GM10248 (cell line): Measurements from ENCODE around the gene HOXB5.
A peak's percentile ranks its signal among the peaks of the same experiment; 100 is the strongest.

Experiments used
- CTCF ChIA-PET: fragments of 300-600 bp; sonication (Branson Sonifier 250); formaldehyde crosslinking; extraction: SDS; loops from one replicate; lab custom pipeline; 2021; ENCODE audit warnings: antibody characterized with exemption; lab: Yijun Ruan, JAX
- POLR2A ChIA-PET: fragments of 350-650 bp; sonication (Branson Sonifier 250); formaldehyde crosslinking; extraction: SDS; loops from one replicate; lab custom pipeline; 2020; ENCODE audit warnings: antibody characterized with exemption; lab: Yijun Ruan, JAX
- DNase-seq: peaks from one replicate; pipeline ENCODE4 v3.0.0; 2012; ENCODE audit errors: extremely low spot score
- TF ChIP-seq, protein P1 (sequence below): IDR thresholded peaks from 2 replicates; pipeline ENCODE4 v1.5.1; 2012; ENCODE audit warnings: mild to moderate bottlenecking, low read depth; ENCODE audit errors: extremely low read depth, missing control alignments, control extremely low read depth

The HOXB5 gene

DNA sequence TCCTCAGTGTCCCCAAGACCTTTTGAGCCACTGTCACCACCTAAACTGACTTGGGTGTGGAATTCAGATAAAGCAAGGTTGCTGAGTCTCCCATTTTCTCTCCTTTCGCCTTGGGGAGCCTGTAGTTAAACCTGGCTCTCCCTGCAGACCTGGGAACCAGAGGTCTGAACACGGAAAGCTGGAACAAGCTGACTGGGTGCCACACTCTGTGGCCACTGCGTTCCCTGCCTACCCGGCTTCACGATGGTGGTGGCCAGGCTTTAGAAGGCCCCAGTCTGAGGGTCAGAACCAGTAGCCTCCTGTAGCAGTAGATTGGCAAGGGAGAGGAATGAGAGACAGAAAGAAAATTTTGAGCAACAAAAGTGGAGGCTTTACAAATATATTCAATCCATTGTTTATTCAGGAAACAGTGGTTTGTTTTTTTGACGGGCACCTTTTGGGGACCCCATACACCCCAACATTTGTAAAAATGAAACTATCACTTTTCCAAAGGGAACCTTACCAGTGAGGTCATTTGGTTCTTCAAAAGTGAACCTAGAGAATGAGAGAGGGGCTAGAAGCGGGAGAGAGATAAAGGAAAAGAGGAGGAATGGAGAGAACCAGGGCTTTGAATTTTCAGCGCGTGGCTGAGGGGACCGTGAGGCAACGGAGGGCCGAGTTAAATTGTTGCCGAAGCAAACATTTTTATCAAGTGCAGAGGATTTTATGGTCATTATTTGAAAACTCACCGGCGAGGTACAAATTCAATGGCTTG lies 23.3 kb upstream of the HOXB5 start:
- CTCF ChIA-PET: interaction anchor here (0.9 to 4.6 kb wide), 15 partner anchors 9 to 599 kb away, joined by 3 to 31 read pairs (median 5); partner anchors contain the start of genes HOXB5 and HOXB9
- TF ChIP-seq, protein P1, sequence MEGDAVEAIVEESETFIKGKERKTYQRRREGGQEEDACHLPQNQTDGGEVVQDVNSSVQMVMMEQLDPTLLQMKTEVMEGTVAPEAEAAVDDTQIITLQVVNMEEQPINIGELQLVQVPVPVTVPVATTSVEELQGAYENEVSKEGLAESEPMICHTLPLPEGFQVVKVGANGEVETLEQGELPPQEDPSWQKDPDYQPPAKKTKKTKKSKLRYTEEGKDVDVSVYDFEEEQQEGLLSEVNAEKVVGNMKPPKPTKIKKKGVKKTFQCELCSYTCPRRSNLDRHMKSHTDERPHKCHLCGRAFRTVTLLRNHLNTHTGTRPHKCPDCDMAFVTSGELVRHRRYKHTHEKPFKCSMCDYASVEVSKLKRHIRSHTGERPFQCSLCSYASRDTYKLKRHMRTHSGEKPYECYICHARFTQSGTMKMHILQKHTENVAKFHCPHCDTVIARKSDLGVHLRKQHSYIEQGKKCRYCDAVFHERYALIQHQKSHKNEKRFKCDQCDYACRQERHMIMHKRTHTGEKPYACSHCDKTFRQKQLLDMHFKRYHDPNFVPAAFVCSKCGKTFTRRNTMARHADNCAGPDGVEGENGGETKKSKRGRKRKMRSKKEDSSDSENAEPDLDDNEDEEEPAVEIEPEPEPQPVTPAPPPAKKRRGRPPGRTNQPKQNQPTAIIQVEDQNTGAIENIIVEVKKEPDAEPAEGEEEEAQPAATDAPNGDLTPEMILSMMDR: no peak
- no peak for DNase-seq
- POLR2A ChIA-PET: interaction anchor here (0.6 kb wide), 1 partner anchor 503 kb away, joined by 3 read pairs; no protein-coding TSS in a partner anchor

DNA sequence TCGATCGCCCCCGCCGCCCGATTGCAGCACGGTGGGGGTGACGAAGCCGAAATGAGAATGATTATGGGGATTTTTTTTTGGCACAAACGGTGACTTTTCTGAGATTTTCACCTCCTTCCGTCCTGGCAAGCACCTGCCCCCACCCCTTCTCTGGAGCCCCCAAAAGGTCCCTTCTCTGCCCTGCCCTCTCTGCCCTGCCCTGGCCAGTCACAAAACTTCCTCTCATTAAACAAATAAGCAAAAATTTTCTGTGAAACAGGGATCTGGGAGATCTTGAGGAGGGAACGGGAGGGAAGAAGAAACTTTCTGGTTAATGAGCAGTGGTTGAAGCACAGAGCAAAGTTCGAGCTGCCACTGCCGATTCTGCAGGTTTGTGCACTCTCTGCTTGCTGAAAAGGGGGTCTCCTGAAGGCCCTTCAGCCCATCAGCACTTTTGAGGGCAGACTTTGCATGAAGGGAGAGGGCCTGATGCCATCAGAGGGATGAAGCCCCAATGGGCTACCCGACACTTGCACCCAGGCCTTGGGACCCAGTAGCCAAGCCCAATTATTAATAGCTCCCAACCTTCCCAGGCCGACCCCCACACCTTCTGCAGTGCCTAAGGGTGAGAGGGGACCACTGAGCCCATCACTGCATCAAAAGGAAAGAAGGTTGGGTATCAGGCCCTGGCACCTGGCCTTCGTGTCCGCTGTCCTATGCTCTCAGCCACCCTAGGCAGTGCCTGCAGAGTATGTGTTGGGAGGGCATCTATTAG lies 22.6 kb upstream of the HOXB5 start:
- DNase-seq: no peak

DNA sequence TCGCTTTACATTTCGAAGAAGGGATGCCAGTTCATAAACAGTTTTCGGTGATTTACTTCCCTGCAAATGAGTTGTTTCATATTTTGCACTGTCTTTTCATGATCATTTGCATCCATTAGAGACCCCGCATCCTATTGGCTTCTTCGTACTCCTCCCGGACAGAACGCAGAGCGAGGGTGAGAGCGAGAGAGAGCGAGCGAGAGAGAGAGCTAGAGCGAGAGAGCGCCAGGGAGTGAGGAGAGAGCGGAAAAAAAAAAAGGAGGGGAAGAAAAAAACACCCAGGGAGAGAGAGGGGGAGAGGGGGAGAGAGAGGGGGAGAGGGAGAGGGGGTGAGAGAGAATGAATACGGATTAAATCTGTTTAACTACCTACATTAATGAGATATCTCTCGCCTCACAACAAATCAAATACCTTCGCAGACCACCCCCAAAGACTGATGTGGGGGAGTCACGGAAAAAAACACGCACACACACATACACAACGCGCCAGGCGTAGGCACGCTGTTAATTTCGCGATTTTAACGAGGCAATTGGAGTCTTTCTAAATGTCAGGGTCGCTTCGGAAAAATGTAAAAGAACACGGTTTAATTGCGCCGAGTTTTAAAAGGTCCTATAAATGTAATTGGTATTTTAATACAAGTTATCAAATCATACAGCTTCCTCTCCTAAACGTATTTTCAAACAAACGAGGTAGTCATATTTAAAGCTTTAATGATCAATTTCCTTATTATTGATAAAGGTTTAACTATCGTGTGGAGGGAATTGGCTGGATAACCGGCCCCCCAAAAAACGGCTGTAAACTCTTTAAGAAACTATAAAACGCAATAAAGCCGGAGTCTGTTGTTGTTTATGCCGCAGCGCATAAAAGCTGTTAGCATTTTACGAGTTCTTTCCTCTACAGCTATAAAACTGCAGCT lies 21.7 kb upstream of the HOXB5 start, which contains the start of gene HOXB8:
TSS of gene HOXB8 (minus strand) at position 246 of the 916 bp plus-strand sequence. CDS start 588 bp downstream, outside the sequence.
- CTCF ChIA-PET: interaction anchor here (0.8 to 4.6 kb wide), 10 partner anchors 11 to 645 kb away, joined by 3 to 31 read pairs (median 4); partner anchors contain the start of genes HOXB5 and HOXB9
- TF ChIP-seq, protein P1: no peak
- POLR2A ChIA-PET: no interaction called here
- DNase-seq: no peak

More for the DNA sequence above, 22.6 kb upstream of the HOXB5 start:
- TF ChIP-seq, protein P1: no peak
- CTCF ChIA-PET: interaction anchor here (1.2 to 4.6 kb wide), 4 partner anchors 10 to 590 kb away, joined by 4 to 31 read pairs (median 10); partner anchors contain the start of genes HOXB5 and HOXB9
- POLR2A ChIA-PET: no interaction called here

DNA sequence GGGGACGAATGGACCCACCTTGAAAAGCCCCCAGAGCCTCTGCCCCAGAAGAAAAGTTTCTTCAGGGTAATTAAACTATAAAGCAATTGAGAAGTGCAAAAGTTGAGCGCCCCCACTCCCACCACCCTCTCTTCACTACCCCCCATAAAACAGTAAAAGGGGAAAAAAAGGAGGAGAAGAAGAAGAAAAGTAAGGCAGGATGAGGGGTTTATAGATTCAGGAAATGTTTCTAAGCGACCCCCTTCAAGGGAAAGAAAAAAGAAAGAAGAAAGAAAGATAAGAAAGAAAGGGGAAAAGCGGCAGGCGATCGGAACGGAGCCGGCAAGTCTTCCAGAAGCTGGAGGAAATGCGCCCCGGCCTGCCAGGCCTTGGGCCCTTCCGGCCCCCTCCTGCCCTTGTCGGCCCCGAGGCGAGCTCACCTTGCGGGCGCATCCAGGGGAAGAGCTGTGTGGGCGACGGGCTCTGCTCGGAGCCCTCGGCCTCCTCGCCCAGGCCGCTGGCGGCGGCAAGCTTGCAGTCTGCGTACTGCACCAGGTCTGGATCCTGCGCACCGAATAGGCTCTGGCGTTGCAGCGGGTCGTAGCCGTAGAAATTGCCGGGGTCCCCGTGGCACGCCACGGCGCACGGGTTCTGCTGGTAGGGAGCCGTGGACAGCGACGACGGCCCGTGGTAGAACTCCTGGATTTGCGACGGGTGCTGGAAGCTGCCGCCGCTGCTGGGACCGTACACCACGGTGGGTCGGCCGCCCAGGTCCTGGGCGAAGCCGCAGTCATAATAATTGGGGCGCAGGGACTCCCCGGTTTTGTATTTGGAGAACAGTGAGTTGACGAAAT lies 20.5 kb upstream of the HOXB5 start:
- POLR2A ChIA-PET: interaction anchor here (0.5 to 0.6 kb wide), 3 partner anchors 179 to 564 kb away, joined by 3 to 6 read pairs (median 3); no protein-coding TSS in a partner anchor
- TF ChIP-seq, protein P1: no peak
- DNase-seq: no peak
- CTCF ChIA-PET: interaction anchor here (0.7 to 4.6 kb wide), 14 partner anchors 12 to 644 kb away, joined by 3 to 31 read pairs (median 4); partner anchors contain the start of genes HOXB5 and HOXB9

DNA sequence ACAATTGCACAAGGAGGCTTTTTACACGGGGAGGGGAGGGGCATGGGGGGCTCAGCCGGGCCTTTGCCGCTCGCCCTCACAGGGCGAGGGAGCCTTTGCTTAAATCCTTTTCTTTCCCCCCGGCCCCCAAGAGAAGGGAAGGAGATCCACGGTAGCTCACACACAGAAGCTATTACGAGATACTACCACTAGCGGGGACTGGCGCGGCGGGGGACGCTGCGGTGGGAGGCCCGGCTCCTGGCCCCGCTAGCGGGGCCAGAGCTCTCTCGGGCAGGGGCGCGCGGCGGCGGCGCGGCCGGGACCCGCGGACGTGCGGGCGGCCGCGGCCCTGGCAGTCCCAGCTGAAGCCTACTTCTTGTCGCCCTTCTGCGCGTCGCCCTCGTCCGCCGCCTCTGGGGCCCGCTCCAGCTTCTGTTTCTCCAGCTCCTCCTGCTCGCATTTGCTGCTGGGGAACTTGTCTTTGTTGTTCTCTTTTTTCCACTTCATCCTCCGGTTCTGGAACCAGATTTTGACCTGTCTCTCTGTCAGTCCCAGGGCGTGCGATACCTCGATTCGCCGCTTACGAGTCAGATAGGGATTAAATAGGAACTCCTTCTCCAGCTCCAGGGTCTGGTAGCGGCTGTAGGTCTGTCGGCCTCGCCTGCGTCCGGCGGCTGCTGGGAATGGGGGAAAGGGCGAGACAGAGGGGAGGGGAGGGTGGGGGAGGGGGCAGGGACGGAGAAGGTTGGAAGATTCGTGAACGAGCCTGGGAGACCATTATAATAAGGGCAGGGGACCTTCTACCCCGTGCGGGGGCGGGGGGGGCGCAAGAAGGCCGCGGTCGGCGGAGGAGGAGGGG lies 19.5 kb upstream of the HOXB5 start:
- ChIA-PET CTCF (interaction anchor here (0.6 to 4.6 kb wide), 17 partner anchors 9 to 1536 kb away, joined by 3 to 31 read pairs (median 4); partner anchors contain the start of genes HOXB5 and HOXB9), POLR2A (no interaction called here)
- TF ChIP-seq, protein P1: no peak
- DNase-seq: peak; percentile 69
